ENCODE results near the gene CRMP1. TPM values are rescaled to one million over a fixed set of nuclear protein-coding genes. Genes with fewer than 3 reads are reported as not detected.

CRMP1 gene
- polyA plus RNA-seq, 1 donor (not counting 4 experiments of a cell fraction or from before 2014, with no cell fraction given), result 0.03 TPM

GRCh38 chr4:5916229-5916628 is 23.3 kb upstream of the CRMP1 start:
- no peaks in the 10 kb centered on the region for H3K9me1 ChIP-seq (ENCODE audit: control insufficient read depth, extremely low read depth, insufficient read depth, low read length)
- H3K9me3 ChIP-seq (ENCODE audit: control insufficient read depth, low read depth, low read length), result no peaks in the 10 kb centered on the region
- H3K4me1 ChIP-seq (ENCODE audit: control insufficient read depth, extremely low read depth, insufficient read depth, low read length), result peaks cover 7% of the 10 kb centered on the region
- no peak overlapping the region for H3K27ac ChIP-seq (ENCODE audit: control insufficient read depth, insufficient read depth, low read length)
- dilution Hi-C loops (cut with MboI; ENCODE audit: extremely low pct_ligation_motif_present, low sequenced_read_pairs), result no loop called here
- H4K20me1 ChIP-seq (ENCODE audit: control insufficient read depth, extremely low read depth, insufficient read depth, low read length), result no peaks in the 10 kb centered on the region
- no peak overlapping the region for H3K4me3 ChIP-seq (ENCODE audit: control insufficient read depth in 2 of 3, extremely low read depth in 1 of 3, insufficient read depth in 2 of 3, low read depth in 1 of 3, low read length in 3 of 3)
- H3K9ac ChIP-seq (ENCODE audit: control insufficient read depth, extremely low read depth, insufficient read depth, low read length), result no peak overlapping the region
- TF ChIP-seq CTCF (optimal IDR thresholded peaks at IDR 0.05 in 1 of 3, IDR thresholded peaks at IDR 0.05 in 1 of 3, conservative IDR thresholded peaks at IDR 0.05 in 1 of 3; ENCODE audit: extremely low read depth in 1 of 3, insufficient read depth in 2 of 3, low read length in 3 of 3) (no peak), EZH2 (IDR thresholded peaks at IDR 0.05; ENCODE audit: low read length) (no peak)
- H3K4me2 ChIP-seq (ENCODE audit: control insufficient read depth, extremely low read depth, insufficient read depth, low read depth, low read length), result no peak overlapping the region
- FAIRE-seq, result no peak
- DNase-seq (ENCODE audit: low read depth, low spot score), result no peak
- no peaks in the 10 kb centered on the region for H3K36me3 ChIP-seq (ENCODE audit: control insufficient read depth in 2 of 2, extremely low read depth in 1 of 2, insufficient read depth in 2 of 2, low read length in 2 of 2)
- H3K79me2 ChIP-seq (ENCODE audit: control insufficient read depth, insufficient read depth, low read length), result no peaks in the 10 kb centered on the region
- H2AFZ ChIP-seq (ENCODE audit: control insufficient read depth, low read length), result no peak overlapping the region
- no peaks in the 10 kb centered on the region for H3K27me3 ChIP-seq (ENCODE audit: control insufficient read depth, extremely low read depth, insufficient read depth, low read length)

GRCh38 chr4:5913454-5913853 is 20.6 kb upstream of the CRMP1 start:
- peaks cover 7% of the 10 kb centered on the region for H3K4me1 ChIP-seq (ENCODE audit: control insufficient read depth, extremely low read depth, insufficient read depth, low read length)
- H3K79me2 ChIP-seq (ENCODE audit: control insufficient read depth, insufficient read depth, low read length), result no peaks in the 10 kb centered on the region
- no peak overlapping the region for H3K4me2 ChIP-seq (ENCODE audit: control insufficient read depth, extremely low read depth, insufficient read depth, low read depth, low read length)
- H3K4me3 ChIP-seq (ENCODE audit: control insufficient read depth in 2 of 3, extremely low read depth in 1 of 3, insufficient read depth in 2 of 3, low read depth in 1 of 3, low read length in 3 of 3), result no peak overlapping the region
- no peak overlapping the region for H2AFZ ChIP-seq (ENCODE audit: control insufficient read depth, low read length)
- TF ChIP-seq CTCF (optimal IDR thresholded peaks at IDR 0.05 in 1 of 3, IDR thresholded peaks at IDR 0.05 in 1 of 3, conservative IDR thresholded peaks at IDR 0.05 in 1 of 3; ENCODE audit: extremely low read depth in 1 of 3, insufficient read depth in 2 of 3, low read length in 3 of 3), result no peak
- no peaks in the 10 kb centered on the region for H4K20me1 ChIP-seq (ENCODE audit: control insufficient read depth, extremely low read depth, insufficient read depth, low read length)
- H3K36me3 ChIP-seq (ENCODE audit: control insufficient read depth in 2 of 2, extremely low read depth in 1 of 2, insufficient read depth in 2 of 2, low read length in 2 of 2), result no peaks in the 10 kb centered on the region
- peaks cover 2% of the 10 kb centered on the region for H3K27me3 ChIP-seq (ENCODE audit: control insufficient read depth, extremely low read depth, insufficient read depth, low read length)
- no peaks in the 10 kb centered on the region for H3K9me1 ChIP-seq (ENCODE audit: control insufficient read depth, extremely low read depth, insufficient read depth, low read length)
- H3K27ac ChIP-seq (ENCODE audit: control insufficient read depth, insufficient read depth, low read length), result no peak overlapping the region
- FAIRE-seq, result no peak
- dilution Hi-C loops (cut with MboI; ENCODE audit: extremely low pct_ligation_motif_present, low sequenced_read_pairs), result no loop called here
- no peak overlapping the region for H3K9ac ChIP-seq (ENCODE audit: control insufficient read depth, extremely low read depth, insufficient read depth, low read length)
- no peak for DNase-seq (ENCODE audit: low read depth, low spot score)
- H3K9me3 ChIP-seq (ENCODE audit: control insufficient read depth, low read depth, low read length), result no peaks in the 10 kb centered on the region

Measured in keratinocyte (primary cell).